ENCODE results near the gene KRT4.

Gene KRT4

GRCh38 chr12:52821826-52822660 lies 8.1 kb upstream of the KRT4 start:
- DNase-seq, result no peak

- DNase-seq, result no peak
Measured at GRCh38 chr12:52821071-52821730, 7.3 kb upstream of the KRT4 start.

- no peak for DNase-seq
Measured at GRCh38 chr12:52820521-52820920, 6.6 kb upstream of the KRT4 start.

GRCh38 chr12:52819731-52820510 lies 6.0 kb upstream of the KRT4 start:
- DNase-seq, result no peak

- no peak for DNase-seq
Measured at GRCh38 chr12:52818887-52819420, 5.0 kb upstream of the KRT4 start.

- DNase-seq, result no peak
Measured at GRCh38 chr12:52818388-52818787, 4.5 kb upstream of the KRT4 start.

- DNase-seq, result no peak
Measured at GRCh38 chr12:52817699-52818238, 3.9 kb upstream of the KRT4 start.

GRCh38 chr12:52817003-52817698 lies 3.2 kb upstream of the KRT4 start:
- DNase-seq, result no peak

GRCh38 chr12:52815676-52816588 lies 2.0 kb upstream of the KRT4 start:
- no peak for DNase-seq

- DNase-seq, result no peak
Measured at GRCh38 chr12:52815161-52815560, 1.2 kb upstream of the KRT4 start.

GRCh38 chr12:52814710-52815155 lies 817 bp upstream of the KRT4 start:
- DNase-seq, result no peak

- DNase-seq, result no peak
Measured at GRCh38 chr12:52813203-52813819, 605 bp downstream of the KRT4 start.

- DNase-seq, result no peak
Measured at GRCh38 chr12:52812749-52813148, 1.2 kb downstream of the KRT4 start.

- DNase-seq, result no peak
Measured at GRCh38 chr12:52812073-52812400, 1.9 kb downstream of the KRT4 start.

GRCh38 chr12:52811191-52812072 lies 2.5 kb downstream of the KRT4 start:
- DNase-seq, result no peak

GRCh38 chr12:52810554-52810953 lies 3.4 kb downstream of the KRT4 start:
- DNase-seq, result no peak

GRCh38 chr12:52809166-52809565 lies 4.8 kb downstream of the KRT4 start:
- DNase-seq, result no peak

GRCh38 chr12:52808573-52809160 lies 5.2 kb downstream of the KRT4 start:
- DNase-seq, result no peak

Measured in NCI-H1694 (cell line).